Endothelial cell of umbilical vein (primary cell): ENCODE measurements around the gene COMT. TPM values are rescaled to one million over a fixed set of nuclear protein-coding genes. Genes with fewer than 3 reads are reported as not detected.

ENCODE experiments used
- Bru-seq: library from RNA; stranded (reverse); fragments of 400-500 nt; gene quantifications from one replicate; lab custom pipeline; 2021; lab: Mats Ljungman, UMichigan
- BruChase-seq, 2 experiments: library from RNA; stranded (reverse); fragments of 400-500 nt; gene quantifications; one replicate each; lab custom pipeline; 2021; lab: Mats Ljungman, UMichigan
- BruUV-seq: library from RNA; stranded (reverse); fragments of 400-500 nt; replicated peaks from 2 replicates; lab custom pipeline; 2021; lab: Mats Ljungman, UMichigan
- CTCF ChIA-PET: fragments of 300-600, 350-600 bp; sonication (Branson Sonifier 250); formaldehyde crosslinking; loops from one replicate; lab custom pipeline; 2021; ENCODE audit warnings: antibody characterized with exemption, inconsistent platforms; lab: Charles Lee
- POLR2A ChIA-PET: fragments of 300-600, 350-600 bp; sonication (Branson Sonifier 250); formaldehyde crosslinking; loops from one replicate; lab custom pipeline; 2021; ENCODE audit warnings: antibody characterized with exemption, inconsistent platforms; lab: Charles Lee
- DNase-seq: peaks from one replicate; pipeline ENCODE4 v3.0.0-alpha.2; 2011; ENCODE audit warnings: low read depth, low spot score
- FAIRE-seq: peaks from 2 replicates; lab custom pipeline; 2011; peaks lifted over from hg19 to GRCh38; lab: Jason Lieb, UNC
- H2AFZ ChIP-seq: 2 replicates; pipeline ENCODE4 v1.6.0; 2012; ENCODE audit warnings: low read depth, low read length, control low read depth, inconsistent platforms
- H3K27ac ChIP-seq: 2 replicates; pipeline ENCODE4 v1.5.1; 2011; ENCODE audit warnings: low read depth, mild to moderate bottlenecking, control low read depth, low read length, moderate library complexity; ENCODE audit not compliant: insufficient read depth
- H3K27me3 ChIP-seq, 2 experiments: 2 replicates each; pipeline versions ENCODE4 v1.6.0 to v1.6.1; 2011; ENCODE audit warnings: low read length in 2 of 2, mixed read lengths in 1 of 2; ENCODE audit not compliant: control insufficient read depth in 2 of 2, insufficient read depth in 2 of 2
- H3K36me3 ChIP-seq, 2 experiments: 2 replicates in 1 of 2; 3 replicates in 1 of 2; pipeline ENCODE4 v1.5.1; 2011; ENCODE audit warnings: low read length in 2 of 2, mild to moderate bottlenecking in 1 of 2, moderate library complexity in 1 of 2; ENCODE audit not compliant: control insufficient read depth in 2 of 2, insufficient read depth in 2 of 2; ENCODE audit errors: extremely low read depth in 1 of 2
- H3K4me1 ChIP-seq: 3 replicates; pipeline ENCODE4 v1.5.1; 2011; ENCODE audit warnings: mild to moderate bottlenecking, low read length; ENCODE audit not compliant: control insufficient read depth, insufficient read depth; ENCODE audit errors: extremely low read depth
- H3K4me2 ChIP-seq: 2 replicates; pipeline ENCODE4 v1.6.1; 2011; ENCODE audit warnings: low read length, control low read depth, mixed read lengths; ENCODE audit not compliant: insufficient read depth
- H3K4me3 ChIP-seq, 3 experiments: fragments of 200-600 bp in 1 of 3; sonication (generic), shearing (Covaris generic) in 1 of 3; replicated peaks in 1 of 3; 2 replicates each; pipeline ENCODE4 v1.5.1; 2011 to 2016; ENCODE audit warnings: control low read depth in 3 of 3, low read length in 3 of 3, mild to moderate bottlenecking in 2 of 3, inconsistent platforms in 1 of 3, low read depth in 1 of 3, moderate library complexity in 1 of 3; ENCODE audit not compliant: insufficient read depth in 1 of 3
- H3K79me2 ChIP-seq: 2 replicates; pipeline ENCODE4 v1.6.0; 2012; ENCODE audit warnings: low read length, inconsistent platforms; ENCODE audit not compliant: control insufficient read depth, insufficient read depth
- H3K9ac ChIP-seq: replicated peaks from 2 replicates; pipeline ENCODE3; 2011; ENCODE audit warnings: low read length, control low read depth; ENCODE audit not compliant: insufficient read depth; ENCODE audit errors: extremely low read depth
- H3K9me1 ChIP-seq: replicated peaks from 3 replicates; pipeline ENCODE4 v1.6.0; 2011; ENCODE audit warnings: mild to moderate bottlenecking, low read length; ENCODE audit not compliant: control insufficient read depth, insufficient read depth; ENCODE audit errors: extremely low read depth
- H3K9me3 ChIP-seq: replicated peaks from 2 replicates; pipeline ENCODE4 v1.5.1; 2012; ENCODE audit warnings: low read length, inconsistent platforms; ENCODE audit not compliant: control insufficient read depth, insufficient read depth
- H4K20me1 ChIP-seq: replicated peaks from 2 replicates; pipeline ENCODE3; 2011; ENCODE audit warnings: mild to moderate bottlenecking, low read length; ENCODE audit not compliant: control insufficient read depth, insufficient read depth; ENCODE audit errors: extremely low read depth
- JUN ChIP-seq: IDR thresholded peaks from 2 replicates; pipeline ENCODE4 v1.6.1; 2011; ENCODE audit warnings: borderline replicate concordance, low read depth; ENCODE audit not compliant: insufficient read length, insufficient read depth
- MAX ChIP-seq: IDR thresholded peaks from 2 replicates; pipeline ENCODE4 v1.6.1; 2011; ENCODE audit not compliant: insufficient read depth, insufficient read length
- POLR2A ChIP-seq: IDR thresholded peaks from 2 replicates; pipeline ENCODE4 v1.6.1; 2012; ENCODE audit warnings: low read depth, mild to moderate bottlenecking, control low read depth, low read length
- POLR2AphosphoS5 ChIP-seq: IDR thresholded peaks from 2 replicates; pipeline ENCODE4 v1.6.1; 2012; ENCODE audit warnings: low read depth, mild to moderate bottlenecking, control low read depth, low read length, moderate library complexity; ENCODE audit not compliant: insufficient read depth
- dilution Hi-C: fragments of 300-500 bp; cut with MboI; formaldehyde crosslinking; loops from one replicate; pipeline ENCODE4 v1.15.0; 2019; ENCODE audit warnings: low sequenced_read_pairs; ENCODE audit not compliant: extremely low pct_ligation_motif_present
- intact Hi-C: fragments of 100-400 bp; cut with micrococcal nuclease; formaldehyde crosslinking; loops from one replicate; pipeline ENCODE4 v1.10.0; 2022
- long read RNA-seq: library from polyadenylated mRNA; stranded (forward); transcript quantifications from one replicate; pipeline ENCODE4 v2.0.0, GENCODE V29; 2021
- polyA minus RNA-seq, 3 experiments: library from RNA; depleted of rRNA, polyadenylated mRNA; stranded (reverse); fragments of >200 nt; gene quantifications; 1 replicate in 1 of 3; 2 replicates in 2 of 3; pipeline ENCODE4 v1.2.3, GENCODE V29; 2011
- polyA plus RNA-seq, 4 experiments: library from polyadenylated mRNA; depleted of rRNA in 3 of 4; stranded (reverse) in 3 of 4; unstranded in 1 of 4; fragments of >200 nt; gene quantifications; 2 replicates each; pipeline versions ENCODE4 v1.2.1 to v1.2.3, GENCODE V29; 2011 to 2012; ENCODE audit warnings: missing spikeins in 1 of 4
- total RNA-seq: library from RNA; stranded (reverse); gene quantifications from 2 replicates; pipeline ENCODE4 v1.2.3, GENCODE V29; 2021

COMT gene
- total RNA-seq (221 and 246 TPM in 2 replicates), polyA plus RNA-seq (537 and 579 TPM in 2 replicates), polyA minus RNA-seq (206 and 246 TPM in 2 replicates), Bru-seq, nascent RNA (percentile 75 among the genes with signal in this experiment), BruChase-seq, experiment 1, labeled RNA remaining after a 6-hour chase (percentile 87 among the genes with signal in this experiment), BruChase-seq, experiment 2, labeled RNA remaining after a 2-hour chase (percentile 84 among the genes with signal in this experiment)
- 320 and 379 TPM in 2 replicates for polyA plus RNA-seq (2011; cell fraction: cytosol; rRNA removed)
- polyA plus RNA-seq (2011; cell fraction: nucleus; rRNA removed) = 183 and 186 TPM in 2 replicates
- 145 and 199 TPM in 2 replicates for polyA plus RNA-seq (2012)
- polyA minus RNA-seq (2011; cell fraction: cytosol; rRNA and poly(A)+ RNA removed) = 31.5 TPM
- polyA minus RNA-seq (2011; cell fraction: nucleus; rRNA and poly(A)+ RNA removed) = 38.0 and 46.4 TPM in 2 replicates
- long read RNA-seq, transcript COMT-204 (6 exons, 1,548 nt) = minor isoform, 12 of 669 reads
- long read RNA-seq, transcript COMT-202 (6 exons, 2,437 nt) = major isoform, 531 of 669 reads
- long read RNA-seq, transcript COMT-209 (4 exons, 1,035 nt) = minor isoform, 18 of 669 reads
- long read RNA-seq, partial matches to known transcripts = 42 of 669 reads
- long read RNA-seq, other reads (novel, unspliced or antisense) = 64 of 669 reads

DNA sequence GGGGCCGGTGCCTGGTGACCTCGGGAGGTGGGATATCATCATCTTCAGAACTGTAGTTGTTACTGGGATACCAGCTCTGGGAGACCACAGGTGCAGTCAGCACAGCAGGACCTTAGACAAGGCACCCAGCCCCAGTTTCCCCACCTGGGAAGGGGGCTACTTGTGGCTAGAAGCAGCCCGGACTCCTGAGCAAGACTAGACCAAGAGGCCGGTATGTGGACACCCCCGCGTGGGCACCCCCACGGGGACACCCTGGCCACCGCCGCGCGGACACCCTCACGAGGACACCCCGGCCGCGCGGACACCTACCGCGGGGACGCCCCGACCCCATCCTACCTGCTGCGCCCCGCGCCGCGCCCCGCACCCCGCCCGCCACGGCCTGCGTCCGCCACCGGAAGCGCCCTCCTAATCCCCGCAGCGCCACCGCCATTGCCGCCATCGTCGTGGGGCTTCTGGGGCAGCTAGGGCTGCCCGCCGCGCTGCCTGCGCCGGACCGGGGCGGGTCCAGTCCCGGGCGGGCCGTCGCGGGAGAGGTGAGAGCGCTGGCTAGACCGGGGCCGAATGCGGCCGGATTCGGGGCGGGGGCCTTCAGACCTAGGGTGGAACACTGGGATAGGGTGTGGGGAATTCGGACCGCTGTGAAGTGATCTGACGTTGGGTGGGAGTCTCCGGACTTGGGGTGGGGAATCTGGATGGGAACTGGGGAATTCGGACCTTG, at the start of gene COMT, which contains the start of gene TXNRD2:
TSS of gene COMT (plus strand) at position 408 of the 718 bp plus-strand sequence. CDS start 20,755 bp downstream, outside the sequence.
TSS of gene TXNRD2 (minus strand) at position 454 of the 718 bp plus-strand sequence. CDS start at position 439, 15 bp downstream.
- Histone ChIP-seq H3K36me3 (no peaks in the 10 kb centered on the region), H3K9ac (peak within 1 kb of the TSS; percentile 88), H3K4me3 (peak within 1 kb of the TSS; percentile 45 to 86 (median 83)), H3K4me2 (peak within 1 kb of the TSS; percentile 89), H2AFZ (peak within 1 kb of the TSS; percentile 87), H3K9me3 (no peaks in the 10 kb centered on the region), H3K4me1 (peaks cover 41% of the 10 kb centered on the region), H3K27ac (peak within 1 kb of the TSS; percentile 84), H3K79me2 (peaks cover 56% of the 10 kb centered on the region), H3K9me1 (no peaks in the 10 kb centered on the region), H3K27me3 (no peaks in the 10 kb centered on the region), H4K20me1 (no peaks in the 10 kb centered on the region)
- dilution Hi-C loops (no loop called here), intact Hi-C loops (loop anchor here (1.0 kb wide), 1 partner anchor 87 kb away; the partner anchor contains the start of genes GNB1L and RTL10)
- TF ChIP-seq POLR2AphosphoS5 = peak; percentile 88
- TF ChIP-seq MAX = no peak
- TF ChIP-seq POLR2A = peak; percentile 82
- TF ChIP-seq JUN = no peak
- TSS peak; percentile 4 for BruUV-seq
- ChIA-PET POLR2A (interaction anchor here (0.7 to 2.6 kb wide), 2 partner anchors 13 to 287 kb away, joined by 6 to 7 read pairs; no protein-coding TSS in a partner anchor), CTCF (interaction anchor here (0.8 to 2.6 kb wide), 4 partner anchors 12 to 211 kb away, joined by 3 to 15 read pairs (median 8); no protein-coding TSS in a partner anchor)
- peak; percentile 57 for DNase-seq
- no peak for FAIRE-seq
